GM23338 (cell line): ENCODE data around the gene DCDC1. TPM values are rescaled to one million over a fixed set of nuclear protein-coding genes. Genes with fewer than 3 reads are reported as not detected.

ENCODE experiments used
- ATAC-seq: fragments of 200-7000 bp; cut with Tn5 transposase; 3 replicates; pipeline ENCODE4 v1.9.1; 2020
- DNase-seq: peaks from one replicate; pipeline ENCODE4 v3.0.0-alpha.2; 2015; ENCODE audit warnings: low spot score
- H2AFZ ChIP-seq: fragments of 200-600 bp; sonication (generic); 2 replicates; pipeline ENCODE4 v1.8.0; 2016; ENCODE audit warnings: antibody characterized with exemption, mild to moderate bottlenecking, moderate library complexity
- H3F3A ChIP-seq: fragments of 200-600 bp; sonication (generic); replicated peaks from 2 replicates; pipeline ENCODE4 v1.8.0; 2017; ENCODE audit warnings: antibody characterized with exemption, mixed run types, low read depth
- H3K27ac ChIP-seq: fragments of 200-600 bp; sonication (generic); 2 replicates; pipeline ENCODE4 v1.6.1; 2016; ENCODE audit warnings: low read depth
- H3K27me3 ChIP-seq: fragments of 200-600 bp; sonication (generic); 2 replicates; pipeline ENCODE4 v1.8.0; 2016; ENCODE audit warnings: mild to moderate bottlenecking, mixed run types, moderate library complexity; ENCODE audit not compliant: insufficient read depth
- H3K36me3 ChIP-seq: fragments of 200-600 bp; sonication (generic); 2 replicates; pipeline ENCODE4 v1.8.0; 2016; ENCODE audit warnings: mild to moderate bottlenecking; ENCODE audit not compliant: insufficient read depth
- H3K4me1 ChIP-seq: fragments of 200-600 bp; sonication (generic); 2 replicates; pipeline ENCODE4 v1.8.0; 2016; ENCODE audit warnings: mild to moderate bottlenecking, moderate library complexity; ENCODE audit not compliant: insufficient read depth
- H3K4me2 ChIP-seq: fragments of 200-600 bp; sonication (generic); 2 replicates; pipeline ENCODE4 v1.7.1; 2017; ENCODE audit warnings: mixed run types
- H3K4me3 ChIP-seq: fragments of 200-600 bp; sonication (generic); 2 replicates; pipeline ENCODE4 v1.6.1; 2016; ENCODE audit warnings: mixed run types
- H3K79me2 ChIP-seq: fragments of 200-600 bp; sonication (generic); replicated peaks from 2 replicates; pipeline ENCODE4 v1.8.0; 2017; ENCODE audit warnings: mild to moderate bottlenecking; ENCODE audit not compliant: insufficient read depth
- H3K9me2 ChIP-seq: fragments of 200-600 bp; sonication (generic); 2 replicates; pipeline ENCODE4 v1.8.0; 2017; ENCODE audit not compliant: insufficient read depth
- H4K20me1 ChIP-seq: fragments of 200-600 bp; sonication (generic); replicated peaks from 2 replicates; pipeline ENCODE4 v1.8.0; 2017; ENCODE audit warnings: mild to moderate bottlenecking; ENCODE audit not compliant: insufficient read depth
- H3K27ac Mint-ChIP-seq: 2 replicates; pipeline ENCODE4 v1.8.0; 2020; ENCODE audit warnings: inconsistent platforms, mild to moderate bottlenecking, moderate library complexity, mixed read lengths
- H3K27me3 Mint-ChIP-seq: 3 replicates; pipeline ENCODE4 v1.8.0; 2022; ENCODE audit warnings: low read depth, mild to moderate bottlenecking, moderate library complexity, mixed read lengths, inconsistent platforms; ENCODE audit not compliant: insufficient read depth, poor library complexity
- H3K36me3 Mint-ChIP-seq: 3 replicates; pipeline ENCODE4 v1.8.0; 2021; ENCODE audit warnings: low read depth, mild to moderate bottlenecking, inconsistent platforms, moderate library complexity, mixed read lengths
- H3K4me1 Mint-ChIP-seq: 3 replicates; pipeline ENCODE4 v1.8.0; 2020; ENCODE audit warnings: mild to moderate bottlenecking, inconsistent platforms, mixed read lengths
- H3K4me3 Mint-ChIP-seq: 3 replicates; pipeline ENCODE4 v1.8.0; 2021; ENCODE audit warnings: moderate library complexity, mild to moderate bottlenecking, inconsistent platforms, mixed read lengths
- H3K9me3 Mint-ChIP-seq: 3 replicates; pipeline ENCODE4 v1.8.0; 2020; ENCODE audit warnings: moderate library complexity, mild to moderate bottlenecking, inconsistent platforms, mixed read lengths
- CREB1 ChIP-seq: fragments of 250-450 bp; sonication (Bioruptor Pico); IDR thresholded peaks from 2 replicates; pipeline ENCODE4 v1.5.0; 2020; ENCODE audit warnings: low read depth, mild to moderate bottlenecking, moderate library complexity
- CTCF ChIP-seq, 2 experiments: fragments of 200-600 bp in 1 of 2; sonication (generic) in 1 of 2; conservative IDR thresholded peaks; 2 replicates each; pipeline versions ENCODE4 v1.5.1 to v1.6.1; 2016 to 2017; ENCODE audit warnings: antibody characterized with exemption in 2 of 2, low read depth in 2 of 2, mild to moderate bottlenecking in 2 of 2, moderate library complexity in 1 of 2
- EZH2phosphoT487 ChIP-seq: fragments of 200-600 bp; sonication (generic); IDR thresholded peaks from one replicate; pipeline ENCODE4 v1.8.1; 2018; ENCODE audit warnings: antibody characterized with exemption; ENCODE audit not compliant: unreplicated experiment
- JUNB ChIP-seq: IDR thresholded peaks from one replicate; pipeline ENCODE4 v1.6.1; 2016; ENCODE audit warnings: antibody characterized with exemption; ENCODE audit not compliant: unreplicated experiment
- NANOG ChIP-seq: IDR thresholded peaks from 2 replicates; pipeline ENCODE4 v1.6.1; 2016; ENCODE audit warnings: antibody characterized with exemption, borderline replicate concordance
- POLR2AphosphoS5 ChIP-seq: IDR thresholded peaks from 2 replicates; pipeline ENCODE4 v1.6.1; 2016; ENCODE audit warnings: antibody characterized with exemption, low read depth
- REST ChIP-seq: IDR thresholded peaks from one replicate; pipeline ENCODE4 v1.6.1; 2018; ENCODE audit warnings: antibody characterized with exemption; ENCODE audit not compliant: unreplicated experiment
- STAT1 ChIP-seq: IDR thresholded peaks from one replicate; pipeline ENCODE4 v1.6.1; 2016; ENCODE audit warnings: antibody characterized with exemption; ENCODE audit not compliant: unreplicated experiment
- ZNF462 ChIP-seq: fragments of 250-450 bp; sonication (Bioruptor Pico); IDR thresholded peaks from 2 replicates; pipeline ENCODE4 v1.5.0; 2020; ENCODE audit warnings: mild to moderate bottlenecking, moderate library complexity
- polyA plus RNA-seq: library from polyadenylated mRNA; unstranded; fragments of >200 nt; fragmentation: Nextera tagmentation; extraction: Ambion mirVana; gene quantifications from 2 replicates; pipeline ENCODE4 v1.2.1, GENCODE V29; 2016
- total RNA-seq: library from RNA; depleted of rRNA; stranded (reverse); fragments of >200 nt; shearing (Covaris generic); gene quantifications from 2 replicates; pipeline ENCODE4 v1.2.3, GENCODE V29; 2014

The DCDC1 gene
- total and polyA plus RNA-seq, 2 experiments from 2014 or later, result 0.56 to 0.58 TPM

- no peak for TF ChIP-seq REST
These were observed 249.1 kb downstream of the DCDC1 start (continued) for GRCh38 chr11:31120428-31120827.

GRCh38 chr11:31118566-31118965 lies 251.0 kb downstream of the DCDC1 start:
- no peaks in the 10 kb centered on the region for H3K27me3 Mint-ChIP-seq
- Histone ChIP-seq H3K4me3 (no peak overlapping the region), H3F3A (no peaks in the 10 kb centered on the region), H3K36me3 (no peaks in the 10 kb centered on the region), H3K4me1 (peaks cover 19% of the 10 kb centered on the region), H3K27me3 (no peaks in the 10 kb centered on the region), H3K79me2 (no peaks in the 10 kb centered on the region), H2AFZ (no peak overlapping the region; the same call in 1 of the 2 replicates), H3K9me2 (no peaks in the 10 kb centered on the region), H3K4me2 (no peak overlapping the region), H3K27ac (no peak overlapping the region), H4K20me1 (no peaks in the 10 kb centered on the region)
- H3K9me3 Mint-ChIP-seq, result no peaks in the 10 kb centered on the region
- no peak overlapping the region for H3K4me3 Mint-ChIP-seq
- peaks cover 20% of the 10 kb centered on the region for H3K4me1 Mint-ChIP-seq
- H3K36me3 Mint-ChIP-seq, result no peaks in the 10 kb centered on the region; the same call in 2 of the 3 replicates
- ATAC-seq (no peak), DNase-seq (no peak)
- H3K27ac Mint-ChIP-seq, result no peak overlapping the region
- TF ChIP-seq JUNB (no peak), CTCF (conservative IDR thresholded peaks at IDR 0.05; ENCODE audit: low read depth in 2 of 2) (no peak), ZNF462 (CRISPR knock-in tag) (no peak), REST (no peak), EZH2phosphoT487 (no peak), CREB1 (CRISPR knock-in tag) (no peak), NANOG (no peak), POLR2AphosphoS5 (no peak), STAT1 (no peak)
